ENCODE results near the gene ADAM23.

Gene ADAM23

DNA sequence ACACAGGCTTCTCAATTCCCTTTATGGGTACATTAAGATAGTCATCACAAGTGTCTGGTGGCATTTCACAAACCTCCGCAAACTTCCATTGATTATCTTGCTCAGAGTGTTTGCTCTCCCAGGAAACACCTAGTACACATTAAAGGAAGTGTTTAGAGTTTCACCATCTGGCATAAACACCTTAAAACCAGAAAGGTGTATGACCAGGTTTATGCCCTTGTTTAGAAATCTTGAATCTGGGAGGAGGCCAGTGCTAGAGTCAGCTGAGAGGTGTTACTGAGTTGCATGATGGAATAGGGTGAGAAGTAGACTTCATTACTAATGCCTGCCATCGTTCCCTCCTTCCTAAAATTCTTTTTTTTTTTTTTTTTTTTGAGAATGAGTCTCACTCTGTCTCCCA, 120.0 kb downstream of the ADAM23 start:
- no peak for DNase-seq (ENCODE audit: low read depth in 3 of 3)

DNA sequence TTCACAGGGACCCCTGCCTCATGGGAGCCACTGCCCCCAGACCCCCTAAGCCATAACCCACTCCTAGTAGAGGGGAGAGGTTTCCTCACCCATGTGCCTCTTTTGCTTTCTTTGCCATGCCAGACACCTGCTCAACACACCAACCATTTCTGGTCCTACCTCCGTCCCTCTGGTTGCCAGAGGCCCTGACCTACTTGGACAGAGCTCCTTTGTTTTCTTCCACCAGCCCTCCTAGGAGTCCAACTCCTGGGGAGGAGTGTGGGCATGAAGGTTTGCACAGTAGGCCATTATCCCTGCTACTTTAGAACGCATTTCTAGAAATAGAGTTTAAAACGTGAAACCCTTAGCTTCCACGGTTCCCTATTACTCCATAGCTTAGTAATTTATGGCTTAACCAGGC, 122.3 kb downstream of the ADAM23 start:
- no peak for DNase-seq (ENCODE audit: low read depth in 3 of 3)

DNA sequence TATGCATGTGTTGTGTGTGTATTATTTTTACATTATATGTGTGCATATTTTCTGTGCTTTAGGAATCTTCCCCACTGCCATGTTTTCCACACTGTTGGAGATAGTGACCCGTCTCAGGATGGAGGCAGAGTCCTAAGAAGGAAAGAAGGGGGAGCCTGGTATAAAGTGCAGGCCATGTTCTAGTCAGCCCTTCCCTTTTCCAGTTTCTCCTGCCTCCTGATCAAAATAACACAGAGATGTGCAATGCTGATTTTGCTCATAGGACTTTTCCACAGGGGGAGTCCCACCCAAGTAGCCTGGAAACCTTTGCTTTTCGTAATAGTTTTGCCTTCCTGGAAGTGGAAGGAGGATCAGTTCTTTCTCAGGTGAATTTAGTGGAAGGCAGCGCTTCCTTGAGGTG, 126.1 kb downstream of the ADAM23 start:
- no peak for DNase-seq (ENCODE audit: low read depth in 3 of 3)

DNA sequence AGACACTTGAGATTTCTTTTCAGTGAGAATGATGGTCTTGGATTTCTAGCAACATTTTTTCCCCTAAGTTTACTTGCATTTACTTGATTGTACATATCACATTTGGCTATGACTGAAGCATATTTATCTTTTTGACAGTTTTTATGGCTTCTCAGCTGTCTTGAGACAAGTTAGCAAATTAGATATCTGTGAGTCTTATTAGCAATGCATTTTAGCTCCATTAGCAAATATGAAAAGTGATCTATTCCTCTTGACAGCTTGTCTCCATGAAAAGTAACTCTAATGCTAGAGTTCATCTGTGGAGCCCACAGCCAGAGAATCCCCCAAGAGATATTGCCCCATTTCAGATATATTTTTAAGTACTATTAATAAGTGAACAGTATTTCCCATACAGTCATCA, 126.9 kb downstream of the ADAM23 start:
- DNase-seq (ENCODE audit: low read depth in 3 of 3): no peak

DNA sequence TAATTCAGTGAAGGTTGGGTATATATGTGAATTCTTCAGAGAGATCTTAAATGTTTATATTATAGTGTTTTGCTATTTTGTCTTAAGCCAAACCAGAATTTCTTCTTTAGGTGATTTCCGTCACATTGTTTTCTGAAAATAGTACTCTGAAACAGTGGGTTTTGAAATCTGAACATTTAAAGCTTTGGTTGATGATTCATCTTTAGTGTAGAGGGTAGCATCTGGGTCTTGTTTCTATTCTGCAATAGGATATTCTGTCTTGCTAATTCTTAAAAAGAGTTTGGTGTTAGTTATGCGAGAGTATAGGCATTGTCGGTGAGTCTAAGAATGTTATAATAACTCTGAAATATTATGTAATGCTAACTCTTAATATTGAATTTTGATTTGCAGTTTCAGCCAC, 129.4 kb downstream of the ADAM23 start:
- DNase-seq (ENCODE audit: low read depth in 3 of 3): no peak

DNA sequence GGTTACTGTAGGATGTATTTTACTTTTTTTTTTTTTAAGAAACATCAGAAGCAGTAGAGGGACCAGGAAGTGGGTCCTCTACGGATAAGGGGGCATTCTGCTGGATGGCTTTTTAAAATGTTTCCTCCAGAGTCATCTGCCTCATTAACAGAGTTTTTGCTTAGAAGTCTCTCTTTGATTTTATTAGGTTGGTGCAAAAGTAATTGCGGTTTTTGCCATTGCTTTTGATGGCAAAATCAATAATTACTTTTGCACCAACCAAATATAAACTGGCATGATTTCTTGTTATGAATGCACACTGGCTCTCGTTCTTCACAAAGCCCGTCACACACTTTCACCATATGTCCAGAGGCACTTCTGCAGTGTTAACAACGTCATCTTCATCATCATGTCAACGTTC, 130.5 kb downstream of the ADAM23 start:
- no peak for DNase-seq (ENCODE audit: low read depth in 3 of 3)

DNA sequence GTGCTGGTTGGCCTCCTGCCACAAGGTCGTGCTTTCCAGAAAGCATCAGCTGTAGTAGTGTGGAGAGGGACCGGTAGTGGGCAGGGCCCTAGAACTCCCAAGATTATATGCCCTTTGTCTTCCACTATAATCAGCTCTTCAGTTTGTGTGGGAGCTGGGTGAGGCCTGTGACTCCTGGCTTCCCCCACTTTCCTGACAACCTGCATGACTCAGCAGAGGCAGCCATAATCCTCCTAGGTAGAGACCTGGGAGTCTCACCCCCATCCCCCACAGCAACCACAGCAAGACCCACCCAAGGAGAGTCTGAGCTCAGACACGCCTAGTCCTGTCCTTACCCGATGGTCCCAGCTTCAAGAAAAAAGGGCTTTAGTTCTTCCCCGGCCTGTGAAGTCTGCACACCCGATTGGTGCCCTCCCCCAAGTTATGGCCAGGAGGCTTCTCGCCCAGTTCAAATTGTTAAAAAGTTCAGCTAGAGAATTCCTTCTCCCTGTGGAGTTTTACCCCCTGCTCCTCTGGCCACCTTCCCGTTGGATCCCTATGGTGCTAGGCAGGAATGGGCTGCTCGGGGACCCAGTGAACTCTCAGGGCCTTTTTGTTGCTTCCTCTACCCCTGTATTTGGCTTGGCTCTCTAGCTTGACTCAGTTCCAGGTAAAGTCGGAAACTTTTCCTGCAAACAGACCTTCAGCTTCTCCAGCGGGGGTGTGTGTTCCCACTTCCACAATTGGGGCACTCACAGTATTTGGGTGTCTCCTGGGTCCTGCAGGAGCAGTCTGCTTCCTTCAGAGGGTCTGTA, 141.2 kb downstream of the ADAM23 start:
- DNase-seq (ENCODE audit: low read depth in 3 of 3): no peak

DNA sequence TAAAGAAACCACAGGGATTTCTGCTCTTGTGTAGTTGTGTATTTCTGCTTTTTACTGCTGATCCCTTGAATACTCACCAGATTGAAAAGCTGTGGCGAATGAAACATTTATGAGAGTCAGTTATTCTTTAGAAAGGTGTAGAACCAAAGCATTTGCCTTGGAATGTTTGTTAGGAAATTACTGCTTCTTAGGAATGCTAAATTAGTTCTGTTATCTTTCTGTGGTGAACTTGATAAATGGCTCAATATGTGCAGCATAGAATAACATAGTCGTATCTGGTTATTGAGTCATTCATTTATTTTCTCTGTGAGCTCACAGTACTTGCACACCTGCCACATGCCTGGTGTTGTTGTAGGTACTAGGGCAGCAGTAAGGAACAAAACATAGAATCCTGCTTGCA, 142.0 kb downstream of the ADAM23 start:
- DNase-seq (ENCODE audit: low read depth in 3 of 3): no peak

DNA sequence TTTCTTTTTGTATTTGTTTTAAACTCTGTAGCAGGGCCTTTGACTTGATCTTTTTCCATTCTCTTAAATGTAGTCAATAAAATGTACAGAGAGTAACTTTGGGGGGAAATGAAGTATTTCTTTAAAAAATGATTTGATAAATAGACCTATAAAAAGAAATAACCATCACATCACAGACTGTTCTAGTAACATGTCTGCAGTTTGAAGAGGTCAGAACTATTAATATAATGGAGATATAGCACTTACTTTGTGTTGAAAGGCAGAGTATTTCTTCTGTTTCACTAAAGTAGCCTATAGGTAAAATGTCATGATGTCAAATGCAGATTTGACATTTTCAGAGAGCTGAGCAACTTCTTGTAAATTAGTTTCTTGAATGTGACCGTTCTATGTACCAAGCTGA, 143.3 kb downstream of the ADAM23 start:
- no peak for DNase-seq (ENCODE audit: low read depth in 3 of 3)

DNA sequence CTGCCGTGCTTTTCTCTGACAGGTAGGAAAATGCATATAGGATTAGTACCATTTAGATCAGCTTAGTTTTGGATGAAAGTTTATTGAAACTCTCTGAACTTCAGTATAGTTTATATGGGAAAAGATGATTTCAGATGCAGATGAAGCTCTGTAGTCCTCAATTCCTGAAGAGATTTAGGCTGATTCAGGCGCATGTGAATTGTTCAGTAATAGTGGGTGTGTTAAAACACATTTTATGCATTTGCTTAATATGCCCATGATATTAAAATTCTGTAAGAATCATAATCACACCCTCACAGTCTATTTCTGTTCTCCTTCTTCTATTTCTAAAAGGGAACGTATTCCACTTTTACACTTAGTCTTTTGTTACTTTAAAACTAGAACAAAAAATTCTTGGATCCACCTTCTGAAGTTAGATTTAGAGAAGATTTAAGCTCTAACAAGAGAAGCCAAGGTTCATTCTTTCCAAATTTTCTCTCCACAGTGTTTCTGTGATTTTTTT, 154.4 kb downstream of the ADAM23 start:
- no peak for DNase-seq (ENCODE audit: low read depth in 3 of 3)

DNA sequence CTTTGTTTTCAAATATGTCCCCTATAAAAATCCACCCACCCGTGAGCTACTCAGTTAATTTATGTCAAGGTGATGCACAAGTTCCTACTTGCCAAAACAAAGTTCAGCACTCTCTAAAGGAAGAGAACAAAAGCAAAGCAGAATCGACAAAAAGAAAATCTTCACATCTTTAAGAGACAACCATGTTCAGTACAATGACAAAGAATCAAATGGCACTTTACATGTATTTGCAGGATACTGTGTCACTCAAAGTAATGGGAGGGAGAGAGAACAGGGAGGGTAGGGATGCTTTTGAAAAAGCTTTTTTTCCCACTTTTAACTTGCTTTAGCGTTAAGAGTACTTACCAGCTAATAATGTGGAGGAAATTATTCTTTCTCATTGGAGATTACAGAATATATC, 159.9 kb downstream of the ADAM23 start:
- no peak for DNase-seq (ENCODE audit: low read depth in 3 of 3)

DNA sequence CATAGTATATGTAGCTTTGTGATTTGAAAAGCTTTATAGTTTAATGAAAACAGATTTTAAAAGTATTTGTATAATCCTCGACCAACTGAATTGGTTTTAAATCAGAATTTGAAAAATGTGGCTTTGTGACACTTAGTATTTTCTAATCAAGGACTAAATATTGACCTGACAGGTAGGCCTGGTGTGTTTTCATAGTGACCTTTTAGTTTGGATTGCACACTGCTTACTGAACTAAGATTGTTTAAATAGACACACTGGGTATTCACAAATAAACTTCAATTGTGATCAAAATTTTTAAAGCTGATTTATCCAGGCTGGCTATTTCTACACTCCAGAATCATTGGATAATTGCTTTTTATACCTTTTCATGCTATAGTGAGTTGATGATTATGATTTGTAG, 167.1 kb downstream of the ADAM23 start:
- no peak for DNase-seq (ENCODE audit: low read depth in 3 of 3)

DNA sequence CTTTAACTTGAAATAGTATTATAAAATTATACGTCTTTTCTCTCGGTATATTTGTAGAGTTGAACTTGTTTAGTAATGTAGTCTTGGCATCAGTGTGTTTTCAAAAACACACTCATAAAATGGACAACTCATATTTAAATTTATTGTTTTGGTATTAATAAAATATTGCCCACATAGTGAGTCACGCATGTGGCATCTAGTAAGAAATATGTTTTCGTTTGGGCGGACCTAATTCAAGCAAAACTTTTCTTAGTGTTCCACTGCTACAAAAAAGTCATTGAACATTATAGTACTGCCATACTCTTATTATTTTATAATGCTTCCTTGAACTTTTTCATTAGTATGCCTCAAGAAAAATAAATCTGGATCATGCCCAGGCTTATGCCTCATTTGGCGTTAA, 167.9 kb downstream of the ADAM23 start:
- no peak for DNase-seq (ENCODE audit: low read depth in 3 of 3)

DNA sequence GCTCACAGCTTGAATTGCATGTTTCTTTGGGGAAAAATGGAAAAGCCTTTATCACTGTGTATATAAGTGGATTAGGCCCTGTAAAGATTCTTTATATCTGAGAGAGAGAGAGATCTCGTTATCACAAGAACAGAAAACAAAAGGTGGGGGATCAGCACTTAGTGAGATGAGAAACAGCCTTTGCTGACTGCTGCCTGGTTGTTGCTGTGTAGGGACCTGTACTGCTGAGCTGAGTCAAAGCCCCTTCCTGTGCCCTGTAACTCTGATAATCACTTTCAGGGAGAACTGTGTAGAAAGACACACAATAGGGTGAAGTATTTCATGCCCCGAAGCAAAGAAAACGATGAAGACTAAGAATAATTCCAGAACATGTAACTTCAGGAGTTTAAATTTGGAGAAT, 168.4 kb downstream of the ADAM23 start:
- DNase-seq (ENCODE audit: low read depth in 3 of 3): no peak

DNA sequence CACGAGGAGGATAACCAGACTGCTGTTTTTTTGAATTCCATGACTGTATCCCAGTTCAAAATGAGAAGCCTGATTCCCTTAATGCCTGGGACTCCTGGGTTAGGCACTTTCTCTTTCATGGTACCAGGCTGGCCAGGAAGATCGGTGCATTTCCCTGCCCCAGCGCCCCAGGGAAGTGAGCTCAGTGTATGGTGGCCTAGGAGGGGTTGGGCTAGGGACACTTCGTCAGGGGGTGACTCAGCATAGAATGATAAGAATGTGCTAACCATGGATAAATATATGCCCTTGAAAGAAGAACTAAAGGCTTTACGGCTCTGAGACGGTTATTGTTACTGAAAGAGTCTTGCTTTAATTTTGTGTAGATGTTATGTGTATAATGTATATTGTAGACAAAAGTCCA, 171.5 kb downstream of the ADAM23 start:
- DNase-seq (ENCODE audit: low read depth in 3 of 3): no peak

DNA sequence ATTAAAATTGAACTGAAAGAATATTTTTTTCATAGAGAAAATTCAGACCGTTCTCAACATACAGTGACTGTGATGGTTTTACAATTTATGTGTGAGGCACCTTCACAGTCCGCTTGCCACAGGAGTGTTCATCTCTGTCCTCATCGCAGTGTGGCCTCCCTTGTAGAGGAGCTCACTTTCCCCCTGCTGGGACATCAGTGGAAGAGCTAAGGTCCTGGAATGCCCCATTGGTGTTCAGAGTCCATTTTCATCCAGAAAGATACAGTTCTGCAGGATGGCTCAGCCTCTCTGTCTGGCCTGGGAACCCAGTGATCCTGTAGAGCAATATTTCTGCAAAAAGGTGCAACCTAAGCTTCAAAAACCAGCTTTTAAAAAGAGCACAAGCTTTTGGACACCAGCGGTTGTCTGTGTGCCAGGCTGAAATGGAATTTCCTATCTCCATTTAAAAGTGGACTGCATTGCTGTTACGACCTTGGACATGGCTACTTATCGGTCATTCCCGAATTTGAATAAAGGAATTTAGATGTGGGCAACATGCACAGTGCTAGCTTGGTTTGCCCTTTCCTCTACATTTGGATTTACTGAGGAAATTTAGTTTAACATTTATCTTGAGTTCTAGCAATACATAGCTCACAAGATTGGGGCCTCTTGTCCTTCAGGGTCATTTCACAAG, 172.2 kb downstream of the ADAM23 start:
- no peak for DNase-seq (ENCODE audit: low read depth in 3 of 3)

DNA sequence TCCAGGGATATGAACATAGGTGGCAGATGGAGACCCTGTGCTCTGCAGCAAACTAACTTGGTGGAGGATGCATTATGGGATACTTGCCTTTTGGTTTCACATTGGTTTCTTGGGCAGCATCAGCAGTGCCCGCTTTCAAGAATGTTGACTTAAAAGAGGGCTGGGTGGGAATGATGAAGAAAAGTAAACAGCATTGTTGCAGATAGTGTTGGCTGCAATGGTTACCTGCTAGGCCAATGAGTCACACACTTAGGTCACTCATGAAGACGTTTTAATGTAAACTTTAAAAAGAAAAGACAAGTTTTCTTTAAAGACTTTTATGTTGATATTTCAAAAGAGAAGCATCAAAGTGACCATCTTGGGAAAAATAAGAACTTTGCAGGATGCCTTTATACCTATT, 172.8 kb downstream of the ADAM23 start:
- DNase-seq (ENCODE audit: low read depth in 3 of 3): no peak

DNA sequence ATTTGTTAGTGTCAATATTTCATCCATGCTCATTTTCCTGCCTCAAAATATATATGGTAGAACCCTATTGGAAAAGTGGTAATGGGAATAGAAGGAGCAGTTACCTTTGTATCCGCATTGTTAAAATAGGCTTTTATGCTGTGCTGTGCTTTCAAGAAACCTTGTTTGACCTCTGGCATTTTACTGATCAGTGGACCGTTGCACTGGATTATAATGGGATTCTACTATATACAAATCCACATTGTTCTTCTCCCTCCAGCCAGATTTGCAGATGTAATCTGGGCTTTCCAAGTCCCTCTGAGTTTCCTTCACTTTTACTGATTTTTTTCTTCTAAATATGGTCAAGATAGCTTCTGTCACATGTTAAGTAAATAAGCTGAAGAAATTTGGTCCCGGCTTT, 175.7 kb downstream of the ADAM23 start:
- no peak for DNase-seq (ENCODE audit: low read depth in 3 of 3)

DNA sequence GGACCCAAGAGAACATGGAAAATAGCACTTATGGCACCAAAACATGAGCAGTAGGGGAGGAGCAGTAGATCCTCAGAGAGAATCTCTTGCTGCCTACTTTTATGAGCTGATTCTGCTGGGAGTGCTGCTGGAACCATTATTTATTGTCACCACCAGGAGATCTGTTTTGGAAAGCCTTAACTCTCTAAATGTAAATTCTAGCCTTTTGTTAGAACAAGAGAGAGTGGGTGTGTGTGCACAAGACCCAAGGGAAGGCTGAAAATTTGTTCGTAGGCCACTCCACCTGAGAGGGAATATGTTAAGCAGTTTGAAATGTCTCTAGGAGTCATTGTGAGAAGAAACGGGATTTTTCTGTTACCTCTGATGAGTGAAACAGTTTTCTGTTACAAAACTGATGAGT, 182.8 kb downstream of the ADAM23 start:
- DNase-seq (ENCODE audit: low read depth in 3 of 3): no peak

DNA sequence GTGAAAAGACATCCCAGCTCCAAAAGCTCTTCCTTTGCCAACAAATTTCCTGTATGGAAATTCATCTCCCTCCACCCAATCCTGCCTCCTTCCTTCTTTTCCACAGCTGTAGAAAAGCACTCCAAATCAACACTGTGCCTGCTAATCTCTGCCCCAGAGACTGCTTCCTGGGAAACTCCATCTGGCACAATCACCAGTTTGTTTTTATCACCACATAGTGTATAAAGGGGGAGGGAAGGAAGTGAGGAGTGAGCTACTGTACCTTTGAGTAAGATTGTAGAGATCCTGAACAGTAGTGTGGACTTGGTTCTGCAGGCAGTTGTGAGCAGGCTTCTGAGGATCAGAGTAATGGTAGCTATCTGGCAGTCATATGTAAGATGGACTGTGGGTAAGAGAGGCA, 184.3 kb downstream of the ADAM23 start:
- DNase-seq (ENCODE audit: low read depth in 3 of 3): no peak

DNA sequence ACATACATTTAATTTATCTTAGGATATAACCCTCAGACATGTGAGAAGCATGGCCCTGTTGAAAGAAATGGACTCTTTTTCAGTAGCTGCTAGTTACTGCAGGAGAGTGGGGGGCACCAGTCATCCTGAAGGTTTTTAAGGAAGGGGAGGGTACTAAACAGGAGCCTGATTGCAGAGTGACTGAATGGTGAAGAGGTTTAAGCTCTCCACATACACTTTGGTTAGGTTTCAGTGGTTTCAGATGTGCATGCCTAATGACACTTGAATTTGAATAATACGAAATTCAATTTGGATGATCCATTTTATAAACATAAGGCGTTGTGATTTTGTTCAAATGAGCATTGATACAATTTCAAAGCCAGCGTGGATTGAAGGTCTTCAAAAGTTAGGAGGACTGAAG, 188.0 kb downstream of the ADAM23 start:
- no peak for DNase-seq (ENCODE audit: low read depth in 3 of 3)

DNA sequence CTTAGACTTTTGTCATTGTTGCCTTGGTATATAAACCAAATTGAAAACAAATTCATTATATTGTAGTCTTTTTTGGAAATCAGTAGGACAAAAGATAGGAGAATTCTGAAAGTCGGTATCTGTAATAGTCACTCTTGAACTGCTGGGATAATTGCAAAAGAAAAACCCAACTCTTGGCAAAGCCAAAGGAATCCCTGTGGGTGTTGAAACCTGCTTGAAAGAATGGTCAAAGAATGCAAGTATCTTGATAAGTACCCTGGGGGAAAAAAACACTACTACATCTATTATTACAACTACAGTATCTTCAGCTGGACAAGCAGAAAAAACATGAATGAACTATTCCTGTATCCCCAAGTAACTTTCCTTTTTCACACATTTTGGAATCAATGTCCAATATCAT, 191.7 kb downstream of the ADAM23 start:
- DNase-seq (ENCODE audit: low read depth in 3 of 3): no peak

DNA sequence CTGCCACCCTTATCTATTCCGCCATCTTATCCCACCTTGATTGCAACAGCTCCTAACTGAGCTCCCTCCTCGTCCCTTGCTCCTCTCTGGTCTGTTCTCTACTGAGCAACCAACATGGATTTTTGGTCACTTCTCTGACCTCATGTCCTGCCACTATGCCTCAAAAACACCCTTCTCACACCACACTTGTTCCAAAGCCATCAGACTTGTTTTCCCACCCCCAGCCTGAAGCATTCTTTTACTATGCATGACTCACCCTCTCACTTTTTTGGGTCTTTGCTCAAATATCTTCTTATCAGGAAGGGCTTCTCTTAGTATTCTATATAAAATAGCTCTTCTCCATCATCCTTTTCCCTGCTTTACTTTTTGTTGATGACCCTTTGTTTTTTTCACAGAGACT, 196.3 kb downstream of the ADAM23 start:
- no peak for DNase-seq (ENCODE audit: low read depth in 3 of 3)

DNA sequence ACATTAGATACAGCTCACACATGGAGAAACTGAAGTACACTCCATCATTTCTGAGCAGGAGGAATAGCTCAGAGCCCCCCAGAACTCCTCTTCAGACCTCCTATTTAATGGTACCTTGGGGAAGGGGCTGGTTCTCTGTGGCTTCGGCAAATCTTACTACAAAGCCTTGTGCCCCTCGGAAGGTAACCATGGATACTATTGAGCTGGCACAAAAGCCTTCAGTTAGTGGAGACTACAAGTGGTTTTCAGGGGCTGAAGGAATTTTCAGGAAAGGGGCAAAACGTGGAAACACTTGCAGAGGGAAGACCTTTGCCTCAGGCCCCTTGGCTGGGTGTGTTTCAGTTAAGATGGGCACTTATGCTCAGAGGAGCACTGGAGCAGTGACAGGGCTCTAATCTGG, 197.9 kb downstream of the ADAM23 start:
- no peak for DNase-seq (ENCODE audit: low read depth in 3 of 3)

Measured in stimulated activated CD4-positive, alpha-beta T cell treated with anti-CD3 and anti-CD28 coated beads, TNF-alpha, amount 100 ng/mL, for 48 hours (primary cell).